Neural progenitor cell (in vitro differentiated cells): ENCODE results near the gene SLC47A2.

Source experiments
- CTCF ChIP-seq: fragments of 200-600 bp; sonication (generic); IDR thresholded peaks from 2 replicates; pipeline ENCODE4 v1.5.1; 2017; ENCODE audit warnings: antibody characterized with exemption, mild to moderate bottlenecking
- EZH2 ChIP-seq: fragments of 200-600 bp; sonication (generic); IDR thresholded peaks from 2 replicates; pipeline ENCODE4 v1.6.1; 2017; ENCODE audit warnings: antibody characterized with exemption, mild to moderate bottlenecking, moderate library complexity
- EZH2phosphoT487 ChIP-seq: fragments of 200-600 bp; sonication (generic); IDR thresholded peaks from 2 replicates; pipeline ENCODE4 v1.6.1; 2017; ENCODE audit warnings: antibody characterized with exemption

GRCh38 chr17:19738073-19738449 lies 21.7 kb upstream of the SLC47A2 start:
- TF ChIP-seq CTCF (no peak), EZH2 (no peak), EZH2phosphoT487 (no peak)
